Hematopoietic multipotent progenitor cell treated with erythropoietin and hydrocortisone succinate and interleukin-3 and kit ligand, for 4 days (in vitro differentiated cells): ENCODE data around the gene TMX1.
"Not testable (repeated sequence)": the region's sequence is repeated elsewhere in the genome, so short reads cannot be mapped to it uniquely, and the experiment has no call there.

Experiments
- DNase-seq: peaks from one replicate; pipeline ENCODE4 v3.0.0-alpha.2; 2015

The TMX1 gene

GRCh38 chr14:51239813-51240803 lies at the start of gene TMX1:
TSS of gene TMX1 (plus strand) at chr14:51240247. CDS start at chr14:51240293, 46 bp downstream.
- DNase-seq: peak; percentile 100

GRCh38 chr14:51201890-51202289 lies 38.2 kb upstream of the TMX1 start:
- no peak for DNase-seq

- no peak for DNase-seq
These were observed 37.0 kb upstream of the TMX1 start for GRCh38 chr14:51202914-51203665.

- no peak for DNase-seq
These were observed 36.2 kb upstream of the TMX1 start for GRCh38 chr14:51203881-51204280.

GRCh38 chr14:51205486-51205885 lies 34.6 kb upstream of the TMX1 start:
- peak; percentile 38 for DNase-seq

GRCh38 chr14:51206462-51206861 lies 33.6 kb upstream of the TMX1 start:
- DNase-seq: no peak

- DNase-seq: peak; percentile 48
These were observed 32.4 kb upstream of the TMX1 start for GRCh38 chr14:51207621-51208020.

- DNase-seq: no peak
These were observed 31.1 kb upstream of the TMX1 start for GRCh38 chr14:51208982-51209381.

GRCh38 chr14:51209457-51209856 lies 30.6 kb upstream of the TMX1 start:
- no peak for DNase-seq

- DNase-seq: no peak
These were observed 29.5 kb upstream of the TMX1 start for GRCh38 chr14:51210594-51210993.

GRCh38 chr14:51211149-51211548 lies 28.9 kb upstream of the TMX1 start:
- DNase-seq: no peak

- DNase-seq: no peak
These were observed 23.4 kb upstream of the TMX1 start for GRCh38 chr14:51216602-51217001.

GRCh38 chr14:51219473-51220448 lies 20.3 kb upstream of the TMX1 start:
- peak; percentile 73 for DNase-seq

- not testable (repeated sequence) for DNase-seq
These were observed 16.6 kb upstream of the TMX1 start for GRCh38 chr14:51223463-51223862.

- no peak for DNase-seq
These were observed 15.5 kb upstream of the TMX1 start for GRCh38 chr14:51224551-51224950.

- no peak for DNase-seq
These were observed 14.3 kb upstream of the TMX1 start for GRCh38 chr14:51225751-51226150.

GRCh38 chr14:51228391-51228790 lies 11.7 kb upstream of the TMX1 start:
- DNase-seq: no peak

- DNase-seq: no peak
These were observed 11.2 kb upstream of the TMX1 start for GRCh38 chr14:51228890-51229289.

GRCh38 chr14:51236314-51236713 lies 3.7 kb upstream of the TMX1 start:
- peak; percentile 36 for DNase-seq

- DNase-seq: no peak
These were observed 845 bp downstream of the TMX1 start for GRCh38 chr14:51240804-51241380.

- peak; percentile 37 for DNase-seq
These were observed 2.8 kb downstream of the TMX1 start for GRCh38 chr14:51242545-51243490.
